ENCODE measurements around the gene PIGN. TPM values are rescaled to one million over a fixed set of nuclear protein-coding genes. Genes with fewer than 3 reads are reported as not detected.

PIGN gene
- total and polyA plus RNA-seq, 2 donors (not counting 3 experiments of a cell fraction or from before 2014, with no cell fraction given) = 13.7 to 26.1 TPM

DNA sequence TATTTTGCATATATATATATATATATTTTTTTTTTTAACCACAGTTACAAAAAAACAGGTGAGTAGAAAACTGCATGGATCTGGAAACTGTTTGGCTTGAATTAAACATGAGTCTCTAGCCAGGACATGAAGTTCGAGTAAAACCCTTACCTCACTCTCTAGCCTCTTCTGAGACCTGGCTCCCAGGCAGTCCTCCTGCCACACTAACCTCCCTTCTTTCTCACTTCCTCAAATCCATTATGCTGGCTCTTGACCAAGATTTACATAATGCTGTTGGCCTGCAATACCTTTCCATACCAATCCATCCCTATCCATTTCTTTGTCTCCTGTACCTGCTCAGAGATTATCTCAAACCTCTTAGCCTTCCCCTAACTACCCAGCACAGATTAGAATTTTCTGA, 34.0 kb downstream of the PIGN start:
- Histone ChIP-seq H3K9me1 (replicated peaks; ENCODE audit: control insufficient read depth, extremely low read depth, insufficient read depth, low read length) (peaks cover 2% of the 10 kb centered on the region), H3K79me2 (ENCODE audit: control insufficient read depth, insufficient read depth, low read length) (no peaks in the 10 kb centered on the region), H2AFZ (ENCODE audit: low read depth, low read length) (no peak overlapping the region), H3K27me3 (ENCODE audit: control insufficient read depth in 2 of 2, insufficient read depth in 2 of 2, low read length in 2 of 2) (no peaks in the 10 kb centered on the region), H3K36me3 (ENCODE audit: control insufficient read depth in 2 of 2, extremely low read depth in 1 of 2, insufficient read depth in 2 of 2, low read length in 2 of 2) (no peaks in the 10 kb centered on the region), H3K4me2 (ENCODE audit: insufficient read depth, low read length) (no peak overlapping the region), H3K4me3 (replicated peaks in 1 of 3; ENCODE audit: insufficient read depth in 1 of 3, low read depth in 1 of 3, low read length in 3 of 3) (no peak overlapping the region), H4K20me1 (replicated peaks; ENCODE audit: control insufficient read depth, extremely low read depth, insufficient read depth, low read length) (no peaks in the 10 kb centered on the region), H3K9me3 (replicated peaks; ENCODE audit: control insufficient read depth, insufficient read depth, low read length) (no peaks in the 10 kb centered on the region), H3K27ac (ENCODE audit: insufficient read depth, low read depth, low read length) (no peak overlapping the region), H3K4me1 (ENCODE audit: control insufficient read depth, extremely low read depth, insufficient read depth, low read length) (no peaks in the 10 kb centered on the region), H3K9ac (replicated peaks; ENCODE audit: extremely low read depth, insufficient read depth, low read length) (no peak overlapping the region)
- intact Hi-C loops (cut with micrococcal nuclease) (no loop called here), dilution Hi-C loops (cut with MboI; ENCODE audit: extremely low pct_ligation_motif_present, low sequenced_read_pairs) (no loop called here)
- TF ChIP-seq POLR2A (IDR thresholded peaks at IDR 0.05; ENCODE audit: low read depth, low read length) = no peak
- no peak for TF ChIP-seq MYC (IDR thresholded peaks at IDR 0.05; ENCODE audit: low read depth, low read length)
- no peak for TF ChIP-seq EZH2 (IDR thresholded peaks at IDR 0.05; ENCODE audit: borderline replicate concordance, low read depth, low read length, severe bottlenecking)
- no peak for TF ChIP-seq MAX (IDR thresholded peaks at IDR 0.05; ENCODE audit: insufficient read depth, insufficient read length)
- no peak for TF ChIP-seq POLR2AphosphoS5 (IDR thresholded peaks at IDR 0.05; ENCODE audit: insufficient read depth, low read depth, low read length)
- TF ChIP-seq JUN (IDR thresholded peaks at IDR 0.05; ENCODE audit: borderline replicate concordance, insufficient read depth, insufficient read length, low read depth) = no peak
- no peak for TF ChIP-seq FOS (IDR thresholded peaks at IDR 0.05; ENCODE audit: borderline replicate concordance, insufficient read depth, low read length)
- TF ChIP-seq, protein P1, sequence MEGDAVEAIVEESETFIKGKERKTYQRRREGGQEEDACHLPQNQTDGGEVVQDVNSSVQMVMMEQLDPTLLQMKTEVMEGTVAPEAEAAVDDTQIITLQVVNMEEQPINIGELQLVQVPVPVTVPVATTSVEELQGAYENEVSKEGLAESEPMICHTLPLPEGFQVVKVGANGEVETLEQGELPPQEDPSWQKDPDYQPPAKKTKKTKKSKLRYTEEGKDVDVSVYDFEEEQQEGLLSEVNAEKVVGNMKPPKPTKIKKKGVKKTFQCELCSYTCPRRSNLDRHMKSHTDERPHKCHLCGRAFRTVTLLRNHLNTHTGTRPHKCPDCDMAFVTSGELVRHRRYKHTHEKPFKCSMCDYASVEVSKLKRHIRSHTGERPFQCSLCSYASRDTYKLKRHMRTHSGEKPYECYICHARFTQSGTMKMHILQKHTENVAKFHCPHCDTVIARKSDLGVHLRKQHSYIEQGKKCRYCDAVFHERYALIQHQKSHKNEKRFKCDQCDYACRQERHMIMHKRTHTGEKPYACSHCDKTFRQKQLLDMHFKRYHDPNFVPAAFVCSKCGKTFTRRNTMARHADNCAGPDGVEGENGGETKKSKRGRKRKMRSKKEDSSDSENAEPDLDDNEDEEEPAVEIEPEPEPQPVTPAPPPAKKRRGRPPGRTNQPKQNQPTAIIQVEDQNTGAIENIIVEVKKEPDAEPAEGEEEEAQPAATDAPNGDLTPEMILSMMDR (IDR thresholded peaks at IDR 0.05; ENCODE audit: extremely low read depth in 1 of 2, insufficient read depth in 1 of 2, low read depth in 1 of 2, low read length in 2 of 2) = no peak
- no peak for TF ChIP-seq GATA2 (IDR thresholded peaks at IDR 0.05; ENCODE audit: insufficient read depth, insufficient read length, low read depth, low read length)
- BruUV-seq (replicated peaks) = no TSS peak
- no peak for FAIRE-seq
- DNase-seq (ENCODE audit: low read depth, low spot score) = no peak
- ChIA-PET CTCF (interaction anchor here (1.0 kb wide), 1 partner anchor 11 kb away, joined by 3 read pairs; no protein-coding TSS in a partner anchor), POLR2A (no interaction called here)

Measured in endothelial cell of umbilical vein (primary cell).